K562 (cell line): ENCODE measurements around the gene DCAF16. TPM values are rescaled to one million over a fixed set of nuclear protein-coding genes. Genes with fewer than 3 reads are reported as not detected.

Experiments
- ATAC-seq: fragments of 200-7000 bp; cut with Tn5 transposase; 3 replicates; pipeline ENCODE4 v1.9.1; 2020; ENCODE audit warnings: moderate library complexity
- BruUV-seq: library from RNA; stranded (reverse); fragments of 400-500 nt; replicated peaks from 2 replicates; lab custom pipeline; 2021; lab: Mats Ljungman, UMichigan
- CTCF ChIA-PET: fragments of 300-600 bp; formaldehyde crosslinking; extraction: SDS; loops from one replicate; lab custom pipeline; 2021; ENCODE audit warnings: low intra/inter-chr PET ratio; lab: Yijun Ruan, JAX
- POLR2A ChIA-PET: fragments of 300-600, 350-650 bp; sonication (Branson Sonifier 250); formaldehyde crosslinking; extraction: SDS; loops from one replicate; lab custom pipeline; 2021; ENCODE audit warnings: antibody characterized with exemption, inconsistent platforms; lab: Yijun Ruan, JAX
- DNase-seq, 4 experiments: peaks; one replicate each; pipeline versions ENCODE4 v3.0.0 to v3.0.0-alpha.2; 2011 to 2018; ENCODE audit warnings: low spot score in 3 of 4, mixed read lengths in 3 of 4; ENCODE audit errors: extremely low read depth in 1 of 4
- FAIRE-seq: peaks from 2 replicates; lab custom pipeline; 2011; peaks lifted over from hg19 to GRCh38; lab: Jason Lieb, UNC
- H2AFZ ChIP-seq: 2 replicates; pipeline ENCODE4 v1.6.0; 2011; ENCODE audit warnings: low read depth, low read length, control low read depth, inconsistent platforms
- H3K27ac ChIP-seq: fragments of 200-600 bp; 3 replicates; pipeline ENCODE4 v1.8.0; 2011; ENCODE audit warnings: low read depth, mild to moderate bottlenecking, control low read depth, inconsistent platforms, low read length, moderate library complexity, mixed read lengths; ENCODE audit errors: extremely low read depth
- H3K27me3 ChIP-seq, 2 experiments: fragments of 300-600 bp in 1 of 2; 2 replicates in 1 of 2; 3 replicates in 1 of 2; pipeline versions ENCODE4 v1.6.0 to v1.8.0; 2011; ENCODE audit warnings: inconsistent platforms in 2 of 2, low read length in 2 of 2, mild to moderate bottlenecking in 1 of 2, mixed read lengths in 1 of 2, moderate library complexity in 1 of 2; ENCODE audit not compliant: control insufficient read depth in 2 of 2, insufficient read depth in 2 of 2
- H3K36me3 ChIP-seq: fragments of 300-600 bp; 3 replicates; pipeline ENCODE4 v1.8.0; 2011; ENCODE audit warnings: mild to moderate bottlenecking, low read length, inconsistent platforms; ENCODE audit not compliant: control insufficient read depth, insufficient read depth
- H3K4me1 ChIP-seq, 2 experiments: fragments of 200-600 bp in 1 of 2; replicated peaks in 1 of 2; 2 replicates in 1 of 2; 3 replicates in 1 of 2; pipeline versions ENCODE4 v1.5.1 to v1.8.0; 2011; ENCODE audit warnings: inconsistent platforms in 2 of 2, low read length in 2 of 2, mild to moderate bottlenecking in 1 of 2, mixed read lengths in 1 of 2, moderate library complexity in 1 of 2; ENCODE audit not compliant: control insufficient read depth in 2 of 2, insufficient read depth in 2 of 2
- H3K4me2 ChIP-seq: 2 replicates; pipeline ENCODE4 v1.6.1; 2011; ENCODE audit warnings: low read length, control low read depth, inconsistent platforms, mixed read lengths; ENCODE audit not compliant: insufficient read depth
- H3K4me3 ChIP-seq: fragments of 200-600 bp; sonication (generic), shearing (Covaris generic); 2 replicates; pipeline ENCODE4 v1.5.1; 2016; ENCODE audit warnings: control low read depth, inconsistent platforms
- H3K79me2 ChIP-seq: fragments of 200-600 bp; 3 replicates; pipeline ENCODE4 v1.8.0; 2011; ENCODE audit warnings: low read length, inconsistent platforms; ENCODE audit not compliant: control insufficient read depth, insufficient read depth
- H3K9ac ChIP-seq, 2 experiments: 2 replicates each; pipeline versions ENCODE4 v1.6.0 to v1.6.1; 2011; ENCODE audit warnings: low read depth in 2 of 2, low read length in 2 of 2, control low read depth in 1 of 2, inconsistent platforms in 1 of 2, mild to moderate bottlenecking in 1 of 2, mixed read lengths in 1 of 2; ENCODE audit not compliant: insufficient read depth in 1 of 2
- H3K9me1 ChIP-seq: one replicate; pipeline ENCODE4 v1.6.0; 2011; ENCODE audit warnings: inconsistent platforms, mild to moderate bottlenecking, low read length, moderate library complexity; ENCODE audit not compliant: control insufficient read depth, insufficient read depth
- H3K9me3 ChIP-seq: replicated peaks from 2 replicates; pipeline ENCODE4 v1.5.1; 2011; ENCODE audit warnings: low read depth, low read length, inconsistent platforms; ENCODE audit not compliant: control insufficient read depth, insufficient read depth
- H4K20me1 ChIP-seq: replicated peaks from 2 replicates; pipeline ENCODE4 v1.6.1; 2011; ENCODE audit warnings: low read length, inconsistent platforms, mixed read lengths; ENCODE audit not compliant: control insufficient read depth, insufficient read depth
- NCOA6 ChIP-seq: fragments of 450-650 bp; IDR thresholded peaks from 2 replicates; pipeline ENCODE4 v1.6.1; 2017; ENCODE audit warnings: mild to moderate bottlenecking
- NFATC3 ChIP-seq: fragments of 450-650 bp; IDR thresholded peaks from 2 replicates; pipeline ENCODE4 v1.6.1; 2017; ENCODE audit warnings: mild to moderate bottlenecking
- NFIC ChIP-seq: fragments of 450-650 bp; IDR thresholded peaks from 2 replicates; pipeline ENCODE4 v1.6.1; 2017; ENCODE audit warnings: mild to moderate bottlenecking, inconsistent platforms
- RBM15 ChIP-seq: fragments of 200-400 bp; formaldehyde crosslinking; IDR thresholded peaks from 2 replicates; pipeline ENCODE4 v1.6.1; 2018; ENCODE audit warnings: mild to moderate bottlenecking, low read length, moderate library complexity; ENCODE audit not compliant: insufficient read depth
- SRSF3 ChIP-seq: fragments of 200-400 bp; formaldehyde crosslinking; IDR thresholded peaks from 2 replicates; pipeline ENCODE4 v1.6.1; 2016; ENCODE audit warnings: mild to moderate bottlenecking, low read length, moderate library complexity; ENCODE audit not compliant: insufficient read depth
- WGBS: fragments of 100-300 bp; shearing (Covaris generic); methylation state at CpG from one replicate; pipeline ENCODE4 v1.1.6; 2016; ENCODE audit warnings: low coverage, mixed read lengths; ENCODE audit not compliant: insufficient coverage; ENCODE audit errors: missing lambda C conversion rate; 5-methylcytosine and 5-hydroxymethylcytosine counted together
- in situ Hi-C: fragments of 300-500 bp; cut with MboI; formaldehyde crosslinking; loops from 4 replicates; pipeline ENCODE4 v1.15.0; 2018; ENCODE audit warnings: inconsistent platforms, mixed read lengths
- intact Hi-C: fragments of 100-400 bp; cut with micrococcal nuclease; formaldehyde crosslinking; loops from 2 replicates; pipeline ENCODE4 v1.14.2; 2022
- polyA plus RNA-seq, 8 experiments: library from polyadenylated mRNA; depleted of rRNA in 4 of 8; stranded (reverse) in 5 of 8; unstranded in 3 of 8; fragments of >200 nt; fragmentation: Nextera tagmentation in 2 of 8; fragmentation: Illumina TruSeq in 1 of 8; extraction: Ambion mirVana in 2 of 8; extraction: Trizol in 1 of 8; gene quantifications; 2 replicates each; pipeline versions ENCODE4 v1.2.1 to v1.2.3, GENCODE V29; 2011 to 2014; ENCODE audit warnings: inconsistent platforms in 1 of 8, missing spikeins in 1 of 8
- total RNA-seq, 7 experiments: library from RNA; depleted of rRNA in 6 of 7; stranded (reverse); fragments of >200 nt in 6 of 7; fragmentation: Illumina TruSeq in 2 of 7; extraction: Trizol in 2 of 7; gene quantifications; 2 replicates each; pipeline versions ENCODE4 v1.2.1 to v1.2.3, GENCODE V29; 2011 to 2021; ENCODE audit warnings: low replicate concordance in 1 of 7
- TF ChIP-seq, protein P1 (sequence below), 2 experiments: fragments of 250-450 bp in 1 of 2; fragments of 450-650 bp in 1 of 2; sonication (Bioruptor Pico) in 1 of 2; IDR thresholded peaks; 2 replicates each; pipeline versions ENCODE4 v1.6.1 to v1.8.0; 2016 to 2021; ENCODE audit warnings: mild to moderate bottlenecking in 2 of 2, moderate library complexity in 2 of 2, missing compliant biosample characterization in 1 of 2, missing genetic modification characterization in 1 of 2

DCAF16 gene
- total and polyA plus RNA-seq, 9 of the 15 experiments (the other 6 are each of a cell fraction or from before 2014, with no cell fraction given), result 20.5 to 82.8 (median 67.8) TPM

- TF ChIP-seq SRSF3 (no peak), NFIC (peak; percentile 41; the same call in 1 of the 2 replicates)
- TF ChIP-seq, all 486 proteins: peak for 1
- no peaks in the 10 kb centered on the region for H3K9me1 ChIP-seq
- FAIRE-seq, result no peak
- in situ Hi-C loops (no loop called here), intact Hi-C loops (no loop called here)
- no peaks in the 10 kb centered on the region for H3K36me3 ChIP-seq
- no peak for DNase-seq
- no peaks in the 10 kb centered on the region for H3K9me3 ChIP-seq
- ChIA-PET POLR2A (no interaction called here), CTCF (no interaction called here)
- H3K4me1 ChIP-seq, result no peaks in the 10 kb centered on the region; a peak in 1 of 5 replicates
- H4K20me1 ChIP-seq, result no peaks in the 10 kb centered on the region
- no peaks in the 10 kb centered on the region for H3K79me2 ChIP-seq
- H3K4me3 ChIP-seq, result no peak overlapping the region
- no peak for ATAC-seq
- peaks cover 0 to 17% of the 10 kb centered on the region in 2 experiments; a peak in 2 of 5 replicates for H3K27me3 ChIP-seq
- H3K27ac ChIP-seq, result no peak overlapping the region
- 17% methylated on average over 10 of the region's 10 CpGs for WGBS
- H3K4me2 ChIP-seq, result no peak overlapping the region
- no TSS peak for BruUV-seq
- H2AFZ ChIP-seq, result no peak overlapping the region
- no peak overlapping the region for H3K9ac ChIP-seq
Measured at GRCh38 chr4:17773135-17773698, 37.3 kb downstream of the DCAF16 start.

DNA sequence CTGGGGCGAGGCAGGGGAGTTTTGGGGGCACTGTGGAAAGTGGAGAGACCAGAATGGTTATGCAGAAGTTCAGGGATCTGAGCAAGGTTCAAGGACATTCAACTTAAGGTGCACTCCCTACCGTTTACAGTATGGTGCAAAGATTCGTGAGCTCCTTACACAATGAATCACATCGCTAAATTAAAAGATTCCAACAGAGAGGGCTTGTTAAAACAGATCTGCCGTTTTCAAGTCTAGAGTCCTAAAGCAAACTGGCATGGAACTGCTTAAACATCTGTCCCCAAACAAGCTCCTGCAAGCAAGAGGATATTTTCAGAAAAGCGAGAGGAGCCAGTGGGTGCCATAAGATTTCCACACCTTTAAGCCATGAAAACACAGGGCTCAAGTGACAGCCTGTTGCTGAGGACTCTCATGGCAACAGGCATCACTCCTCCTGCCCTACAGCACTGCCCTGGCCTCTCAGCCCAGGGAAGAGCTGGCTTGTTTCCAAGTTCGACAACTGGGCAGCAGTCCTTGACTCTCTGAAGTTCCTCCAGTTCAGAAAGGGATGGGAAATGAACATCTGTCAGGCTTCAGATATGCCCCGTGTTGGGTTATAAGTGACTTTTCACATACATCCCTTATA is 39.2 kb downstream of the DCAF16 start:
- TF ChIP-seq NCOA6, result no peak
- TF ChIP-seq, protein P1, sequence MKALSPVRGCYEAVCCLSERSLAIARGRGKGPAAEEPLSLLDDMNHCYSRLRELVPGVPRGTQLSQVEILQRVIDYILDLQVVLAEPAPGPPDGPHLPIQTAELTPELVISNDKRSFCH (CRISPR knock-in tag; IDR thresholded peaks at IDR 0.05), result no peak
- TF ChIP-seq, protein P1 (tag; IDR thresholded peaks at IDR 0.05), result no peak
- no peak for TF ChIP-seq RBM15
- no peak for TF ChIP-seq NFATC3
- peak; percentile 32; the same call in 1 of the 2 replicates for TF ChIP-seq NFIC
- TF ChIP-seq, all 486 proteins: peak for 1
- DNase-seq (no peak), FAIRE-seq (no peak), ATAC-seq (no peak; the same call in 2 of the 3 replicates)
- peaks cover 0 to 17% of the 10 kb centered on the region in 2 experiments; a peak in 2 of 5 replicates for H3K27me3 ChIP-seq
- intact Hi-C loops (no loop called here), in situ Hi-C loops (no loop called here)
- H3K9me1 ChIP-seq, result no peaks in the 10 kb centered on the region
- H3K4me3 ChIP-seq, result no peak overlapping the region
- CTCF ChIA-PET, result no interaction called here
- H3K4me1 ChIP-seq, result peaks cover 0 to 7% of the 10 kb centered on the region in 2 experiments; a peak in 2 of 5 replicates
- no TSS peak for BruUV-seq
- H3K36me3 ChIP-seq, result no peaks in the 10 kb centered on the region
- H3K4me2 ChIP-seq, result no peak overlapping the region
- H3K9ac ChIP-seq, result no peak overlapping the region
- H3K79me2 ChIP-seq, result no peaks in the 10 kb centered on the region
- 2% methylated on average over 8 of the region's 8 CpGs for WGBS
- no peak overlapping the region for H3K27ac ChIP-seq
- POLR2A ChIA-PET, result interaction anchor here (0.9 to 1.1 kb wide), 2 partner anchors 18 to 39 kb away, joined by 3 to 5 read pairs; partner anchors contain the start of genes DCAF16 and NCAPG
- H4K20me1 ChIP-seq, result no peaks in the 10 kb centered on the region
- no peaks in the 10 kb centered on the region for H3K9me3 ChIP-seq
- no peak overlapping the region for H2AFZ ChIP-seq
